Activated CD4-positive, alpha-beta T cell treated with anti-CD3 and anti-CD28 coated beads for 36 hours (primary cell): ENCODE results near the gene PFDN1. TPM values are rescaled to one million over a fixed set of nuclear protein-coding genes. Genes with fewer than 3 reads are reported as not detected.

ENCODE experiments used
- ATAC-seq: fragments of 200-7000 bp; cut with Tn5 transposase; one replicate; pipeline ENCODE4 v1.10.0; 2021; ENCODE audit warnings: mild to moderate bottlenecking, moderate library complexity
- CTCF ChIA-PET: fragments of 350-600 bp; sonication (Branson Sonifier 250); formaldehyde crosslinking; loops from one replicate; lab custom pipeline; 2021; ENCODE audit warnings: antibody characterized with exemption; lab: Charles Lee
- POLR2A ChIA-PET: fragments of 350-600 bp; sonication (Branson Sonifier 250); formaldehyde crosslinking; loops from one replicate; lab custom pipeline; 2021; ENCODE audit warnings: antibody characterized with exemption, inconsistent platforms; lab: Charles Lee
- DNase-seq: peaks from one replicate; pipeline ENCODE4 v3.0.0-alpha.2; 2020
- H3K27ac Mint-ChIP-seq: one replicate; pipeline ENCODE4 v1.8.0; 2021; ENCODE audit warnings: mixed read lengths
- H3K27me3 Mint-ChIP-seq: one replicate; pipeline ENCODE4 v1.8.0; 2021; ENCODE audit warnings: mixed read lengths
- H3K36me3 Mint-ChIP-seq: one replicate; pipeline ENCODE4 v1.8.0; 2021; ENCODE audit warnings: low read depth, mixed read lengths
- H3K4me1 Mint-ChIP-seq: one replicate; pipeline ENCODE4 v1.8.0; 2021; ENCODE audit warnings: mixed read lengths
- H3K4me3 Mint-ChIP-seq: one replicate; pipeline ENCODE4 v1.8.0; 2021; ENCODE audit warnings: mild to moderate bottlenecking, moderate library complexity, mixed read lengths
- H3K9me3 Mint-ChIP-seq: one replicate; pipeline ENCODE4 v1.8.0; 2021; ENCODE audit warnings: low read depth, mixed read lengths
- intact Hi-C, 2 experiments: fragments of 100-400 bp; cut with DNase I in 1 of 2; cut with micrococcal nuclease in 1 of 2; formaldehyde crosslinking; loops; one replicate each; pipeline versions ENCODE4 v1.14.2 to v1.15.1; 2022 to 2024; cut with DNase I, micrococcal nuclease
- total RNA-seq, 2 experiments: library from RNA; stranded (reverse); gene quantifications; one replicate each; pipeline ENCODE4 v1.2.3, GENCODE V29; 2021

The PFDN1 gene
- total RNA-seq, 2 experiments from 2014 or later, result 52.6 to 63.2 TPM

DNA sequence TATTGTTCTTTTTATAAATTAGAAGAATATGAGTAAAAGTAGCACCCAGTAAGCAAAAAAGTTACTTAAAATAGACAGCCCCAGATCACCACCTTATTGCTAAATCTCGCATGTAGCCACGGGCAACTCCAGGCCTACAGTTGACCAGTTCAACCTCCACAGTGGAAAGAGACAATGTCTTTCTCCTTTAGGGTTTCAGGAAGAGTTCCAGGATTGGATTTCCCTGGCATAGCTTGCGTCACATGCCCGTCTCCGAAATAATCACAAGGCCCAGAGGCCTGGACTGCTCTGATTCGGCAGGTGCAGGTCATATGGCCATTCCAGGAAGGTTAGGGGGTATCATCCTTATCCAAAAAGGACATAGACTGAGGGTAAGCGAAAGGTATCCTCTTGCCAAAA is 9.9 kb upstream of the PFDN1 start:
- Mint-ChIP-seq H3K4me1 (peaks cover 4% of the 10 kb centered on the region), H3K27me3 (peaks cover 5% of the 10 kb centered on the region), H3K9me3 (no peaks in the 10 kb centered on the region), H3K36me3 (no peaks in the 10 kb centered on the region), H3K4me3 (no peak overlapping the region), H3K27ac (no peak overlapping the region)
- POLR2A ChIA-PET, result no interaction called here
- no peak for DNase-seq
- intact Hi-C loops, result no loop called here
- CTCF ChIA-PET, result interaction anchor here (2.0 kb wide), 1 partner anchor 73 kb away, joined by 5 read pairs; no protein-coding TSS in a partner anchor
- no peak for ATAC-seq

DNA sequence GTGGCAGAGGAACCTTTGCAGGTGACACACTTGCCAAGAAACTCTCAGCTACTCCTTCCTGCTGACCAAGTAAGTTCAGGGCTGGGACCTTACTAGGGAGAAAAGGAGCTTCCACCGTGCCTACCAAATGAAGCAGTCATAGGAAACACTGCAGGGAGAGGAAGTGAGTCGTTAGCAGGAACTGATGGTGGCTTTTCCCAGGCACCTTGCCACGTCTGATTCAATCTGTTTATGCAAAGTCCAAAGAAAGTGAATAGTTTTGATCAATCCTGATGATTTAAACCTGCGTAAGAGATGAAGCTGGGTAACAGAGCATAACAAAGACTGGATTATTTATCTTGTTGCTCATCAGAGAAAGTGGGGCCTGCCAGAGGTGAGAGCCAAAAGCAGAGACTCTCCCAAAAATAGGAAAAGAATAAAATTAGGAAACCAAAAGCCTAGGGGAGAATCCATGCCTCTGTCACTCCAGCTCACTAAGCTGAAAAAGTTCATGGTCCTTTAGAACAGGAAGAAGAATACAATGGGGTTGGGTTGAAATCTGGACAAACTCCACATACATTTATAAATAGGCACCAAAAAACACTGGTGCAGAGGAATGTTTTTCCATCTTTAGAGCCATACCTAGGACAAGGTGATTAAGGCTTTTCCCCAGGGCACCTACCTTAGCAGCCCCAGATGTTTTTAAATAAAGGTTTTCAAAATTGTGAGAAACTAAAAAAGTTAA is 9.3 kb upstream of the PFDN1 start:
- H3K9me3 Mint-ChIP-seq, result no peaks in the 10 kb centered on the region
- intact Hi-C loops, result no loop called here
- DNase-seq (no peak), ATAC-seq (peak; percentile 36)
- no peak overlapping the region for H3K4me3 Mint-ChIP-seq
- ChIA-PET POLR2A (no interaction called here), CTCF (interaction anchor here (0.9 to 2.0 kb wide), 4 partner anchors 9 to 73 kb away, joined by 3 to 8 read pairs (median 4); partner anchors contain the start of gene PFDN1)
- peaks cover 4% of the 10 kb centered on the region for H3K4me1 Mint-ChIP-seq
- no peaks in the 10 kb centered on the region for H3K36me3 Mint-ChIP-seq
- no peak overlapping the region for H3K27ac Mint-ChIP-seq
- H3K27me3 Mint-ChIP-seq, result peaks cover 5% of the 10 kb centered on the region

DNA sequence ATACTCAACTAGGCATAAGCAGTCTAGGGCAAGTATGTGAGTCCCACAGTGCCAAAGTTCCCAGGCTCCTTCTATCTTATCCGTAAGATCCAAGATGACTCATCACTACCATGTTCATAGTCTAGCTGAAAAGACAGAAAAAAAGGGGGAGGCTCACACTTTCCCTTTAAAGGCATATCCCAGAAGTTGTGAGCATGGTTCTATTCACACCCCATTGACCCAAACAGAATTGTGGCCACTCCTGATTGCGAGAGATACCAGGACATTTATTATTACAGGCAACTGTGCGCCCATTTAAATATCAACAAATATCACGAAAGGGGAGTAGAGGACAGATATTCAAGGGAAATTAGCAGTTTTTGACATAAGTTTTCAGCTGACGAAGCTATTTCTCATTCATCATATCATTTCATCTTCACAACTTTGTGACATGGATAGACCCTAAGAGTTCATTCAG is 8.1 kb upstream of the PFDN1 start:
- Mint-ChIP-seq H3K4me3 (no peak overlapping the region), H3K4me1 (peaks cover 4% of the 10 kb centered on the region), H3K9me3 (no peaks in the 10 kb centered on the region), H3K27ac (peak overlapping the region; percentile 17), H3K27me3 (peaks cover 8% of the 10 kb centered on the region), H3K36me3 (no peaks in the 10 kb centered on the region)
- POLR2A ChIA-PET, result no interaction called here
- DNase-seq (no peak), ATAC-seq (no peak)
- intact Hi-C loops, result no loop called here
- CTCF ChIA-PET, result interaction anchor here (0.6 to 2.0 kb wide), 4 partner anchors 19 to 71 kb away, joined by 3 to 8 read pairs (median 4); no protein-coding TSS in a partner anchor

DNA sequence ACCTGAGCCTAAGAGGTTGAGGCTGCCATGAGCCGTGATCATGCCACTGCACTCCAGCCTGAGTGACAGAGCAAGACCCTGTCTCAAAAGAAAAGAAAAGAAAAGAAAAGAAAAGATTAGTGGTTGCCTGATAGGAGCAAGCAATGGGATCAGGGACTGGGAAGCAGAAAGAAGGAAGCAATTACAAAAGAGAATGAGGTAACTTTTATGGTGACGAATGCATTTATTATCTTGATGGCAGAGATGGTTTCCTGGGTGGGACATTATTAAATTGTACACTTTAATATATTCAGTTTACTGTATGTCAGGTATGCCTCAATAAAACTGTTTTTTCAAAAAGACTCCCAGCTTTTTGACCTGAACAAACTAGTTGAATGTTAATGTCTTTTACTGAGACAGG is 7.5 kb upstream of the PFDN1 start:
- no peak for DNase-seq
- peaks cover 4% of the 10 kb centered on the region for H3K4me1 Mint-ChIP-seq
- ChIA-PET POLR2A (no interaction called here), CTCF (interaction anchor here (1.9 kb wide), 1 partner anchor 66 kb away, joined by 8 read pairs; no protein-coding TSS in a partner anchor)
- intact Hi-C loops, result no loop called here
- no peak overlapping the region for H3K4me3 Mint-ChIP-seq
- no peaks in the 10 kb centered on the region for H3K9me3 Mint-ChIP-seq
- H3K27me3 Mint-ChIP-seq, result peaks cover 8% of the 10 kb centered on the region
- H3K27ac Mint-ChIP-seq, result no peak overlapping the region
- ATAC-seq, result no peak
- H3K36me3 Mint-ChIP-seq, result no peaks in the 10 kb centered on the region

DNA sequence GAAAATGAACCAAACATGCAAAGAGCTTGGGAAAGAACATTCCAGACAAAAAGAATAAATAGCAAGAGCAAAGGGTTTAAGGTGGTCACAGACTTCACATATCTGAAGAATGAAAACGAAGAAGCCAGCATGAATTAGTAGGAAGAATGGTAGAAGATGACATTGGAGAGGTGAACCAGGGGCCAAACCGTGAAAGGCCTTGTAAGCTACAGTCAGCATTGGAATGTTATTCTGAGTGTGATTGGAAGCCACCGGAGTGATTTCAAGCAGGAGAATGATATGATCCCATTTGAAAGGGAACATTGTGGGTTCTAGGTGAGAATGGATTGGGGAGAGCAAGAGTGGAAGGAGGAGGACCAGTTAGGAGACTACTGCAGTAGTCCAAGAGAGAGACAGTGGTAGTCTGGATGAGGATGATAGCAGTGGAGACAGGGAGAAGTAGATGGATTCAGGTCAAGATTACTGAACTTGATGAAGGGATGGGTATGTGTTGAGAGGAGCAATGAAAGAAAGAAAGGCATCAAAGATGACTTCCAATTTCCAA is 6.9 kb upstream of the PFDN1 start:
- Mint-ChIP-seq H3K27ac (no peak overlapping the region), H3K4me3 (no peak overlapping the region), H3K4me1 (peaks cover 4% of the 10 kb centered on the region), H3K9me3 (no peaks in the 10 kb centered on the region), H3K27me3 (peaks cover 8% of the 10 kb centered on the region), H3K36me3 (no peaks in the 10 kb centered on the region)
- intact Hi-C loops, result no loop called here
- DNase-seq (no peak), ATAC-seq (no peak)
- CTCF ChIA-PET, result interaction anchor here (0.7 kb wide), 1 partner anchor 35 kb away, joined by 3 read pairs; no protein-coding TSS in a partner anchor
- POLR2A ChIA-PET, result no interaction called here

DNA sequence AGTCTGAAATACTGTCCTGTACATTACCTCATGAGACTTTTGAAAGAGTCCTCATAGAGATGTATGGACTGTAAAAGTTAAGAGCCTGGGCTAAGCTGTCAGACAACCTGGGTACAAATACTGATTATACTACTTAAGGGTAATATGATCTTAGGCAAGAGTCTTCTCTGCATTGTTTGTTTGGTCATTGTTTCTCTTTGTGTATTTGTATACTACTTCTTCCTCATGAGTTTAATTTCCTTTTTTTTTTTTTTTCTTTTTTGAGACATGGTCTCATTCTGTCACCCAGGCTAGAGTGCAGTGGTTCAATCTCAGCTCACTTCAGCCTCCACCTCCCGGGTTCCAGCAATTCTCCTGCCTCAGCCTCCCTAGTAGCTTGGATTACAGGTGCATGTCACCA is 2.6 kb upstream of the PFDN1 start:
- intact Hi-C loops, result no loop called here
- Mint-ChIP-seq H3K27ac (no peak overlapping the region), H3K9me3 (no peaks in the 10 kb centered on the region), H3K4me1 (peaks cover 15% of the 10 kb centered on the region), H3K4me3 (no peak overlapping the region), H3K36me3 (peaks cover 2% of the 10 kb centered on the region), H3K27me3 (peaks cover 8% of the 10 kb centered on the region)
- CTCF ChIA-PET, result interaction anchor here (0.8 to 2.9 kb wide), 3 partner anchors 47 to 111 kb away, joined by 3 to 13 read pairs (median 3); no protein-coding TSS in a partner anchor
- ATAC-seq, result no peak
- POLR2A ChIA-PET, result no interaction called here
- no peak for DNase-seq

DNA sequence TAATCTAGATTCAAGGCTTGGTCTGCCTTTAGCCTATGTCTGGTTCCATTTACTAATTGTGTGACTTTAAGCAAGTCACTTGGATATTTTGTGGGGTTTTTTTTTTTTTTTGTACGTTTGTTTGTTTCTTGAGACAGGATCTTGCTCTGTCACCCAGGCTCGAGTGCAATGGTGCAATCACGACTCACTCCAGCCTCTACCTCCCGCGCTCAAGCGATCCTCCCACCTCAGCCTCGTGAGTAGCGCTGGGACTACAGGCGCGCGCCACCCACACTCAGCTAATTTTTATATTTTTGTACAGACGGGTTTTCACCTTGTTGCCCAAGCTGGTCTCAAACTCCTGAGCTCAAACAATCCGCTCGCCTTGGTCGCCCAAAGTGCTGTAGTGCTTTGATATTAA is 1.1 kb upstream of the PFDN1 start:
- no peak overlapping the region for H3K27ac Mint-ChIP-seq
- peak; percentile 17 for DNase-seq
- CTCF ChIA-PET, result interaction anchor here (0.6 to 2.9 kb wide), 7 partner anchors 8 to 64 kb away, joined by 3 to 14 read pairs (median 4); no protein-coding TSS in a partner anchor

DNA sequence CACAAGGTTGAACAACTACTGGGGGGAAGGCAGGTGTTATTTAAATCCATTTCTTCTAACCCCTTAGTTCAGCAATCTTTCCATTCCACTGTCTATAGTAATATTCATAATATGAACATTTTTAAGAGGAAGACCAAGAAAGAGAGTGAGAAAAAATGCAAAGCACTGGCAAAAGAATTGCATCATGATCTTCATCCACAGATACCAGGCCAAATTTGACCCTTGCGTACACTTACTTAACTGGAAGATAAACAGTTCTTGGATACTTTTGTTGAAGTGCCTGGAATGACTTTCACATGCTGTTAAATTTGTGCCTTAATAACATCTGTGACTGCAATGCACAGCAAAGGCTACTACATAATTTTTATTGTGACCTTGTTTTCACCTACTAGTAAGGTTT is 1.8 kb downstream of the PFDN1 start:
- CTCF ChIA-PET, result interaction anchor here (1.6 kb wide), 1 partner anchor 44 kb away, joined by 10 read pairs; no protein-coding TSS in a partner anchor
- no peak for DNase-seq
- no peak overlapping the region for H3K4me3 Mint-ChIP-seq
- POLR2A ChIA-PET, result interaction anchor here (0.5 kb wide), 1 partner anchor 12 kb away, joined by 3 read pairs; no protein-coding TSS in a partner anchor
- intact Hi-C loops, result loop anchor here (5.0 kb wide), 2 partner anchors 256 to 411 kb away; partner anchors contain the start of gene SRA1 (in 1 of the 2)
- ATAC-seq, result no peak
- H3K4me1 Mint-ChIP-seq, result peaks cover 41% of the 10 kb centered on the region
- H3K36me3 Mint-ChIP-seq, result peaks cover 25% of the 10 kb centered on the region
- no peak overlapping the region for H3K27ac Mint-ChIP-seq
- no peaks in the 10 kb centered on the region for H3K27me3 Mint-ChIP-seq
- no peaks in the 10 kb centered on the region for H3K9me3 Mint-ChIP-seq

More for the DNA sequence above, 1.1 kb upstream of the PFDN1 start:
- Mint-ChIP-seq H3K9me3 (no peaks in the 10 kb centered on the region), H3K27me3 (peaks cover 4% of the 10 kb centered on the region), H3K4me1 (peaks cover 24% of the 10 kb centered on the region), H3K4me3 (peak overlapping the region; percentile 21), H3K36me3 (peaks cover 10% of the 10 kb centered on the region)
- intact Hi-C loops, result loop anchor here (1.0 to 5.0 kb wide), 10 partner anchors 39 to 408 kb away; partner anchors contain the start of genes ANKHD1 (in 1 of the 2), CYSTM1 (in 1 of the 2), HBEGF (in 1 of the 2) and PURA (in 1 of the 2)
- POLR2A ChIA-PET, result no interaction called here
- no peak for ATAC-seq

DNA sequence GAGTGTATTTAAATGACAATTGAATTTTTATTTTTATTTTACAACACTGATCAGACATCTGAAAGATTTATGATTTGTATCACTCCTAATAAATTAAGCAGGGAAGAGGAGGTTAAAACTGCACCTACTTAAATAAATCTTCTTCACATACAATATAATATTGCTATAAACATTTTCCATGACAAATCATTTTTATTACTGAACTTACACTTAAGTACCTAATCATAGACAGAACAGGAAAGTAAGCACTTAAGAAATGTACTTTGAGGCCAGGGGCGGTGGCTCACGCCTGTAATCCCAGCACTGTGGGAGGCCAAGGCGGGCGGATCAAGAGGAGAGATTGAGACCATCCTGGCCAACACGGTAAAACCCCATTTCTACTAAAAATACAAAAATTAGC is 3.8 kb downstream of the PFDN1 start:
- no peak for ATAC-seq
- ChIA-PET CTCF (no interaction called here), POLR2A (no interaction called here)
- intact Hi-C loops, result no loop called here
- Mint-ChIP-seq H3K27me3 (no peaks in the 10 kb centered on the region), H3K4me3 (no peak overlapping the region), H3K36me3 (peaks cover 26% of the 10 kb centered on the region), H3K27ac (no peak overlapping the region), H3K9me3 (no peaks in the 10 kb centered on the region), H3K4me1 (peaks cover 53% of the 10 kb centered on the region)
- no peak for DNase-seq

DNA sequence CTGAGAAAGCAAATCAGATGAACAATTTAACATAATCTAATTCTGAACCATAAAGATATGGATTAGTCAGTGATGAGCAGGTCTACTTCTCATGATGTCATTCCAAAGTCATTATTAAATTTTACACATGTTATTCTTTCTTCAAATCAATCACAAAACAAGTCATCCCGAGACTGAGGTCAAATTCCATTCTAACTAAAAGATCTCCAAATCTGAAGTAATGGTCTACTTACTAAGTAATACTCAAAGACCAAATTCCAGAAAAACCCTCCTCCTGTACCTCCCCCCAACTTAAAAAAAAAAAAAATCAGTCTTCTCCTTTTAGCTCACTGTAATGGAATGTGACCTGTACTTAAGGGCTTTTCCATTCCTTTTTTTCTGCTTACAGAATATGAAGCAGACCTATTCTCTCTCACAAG is 4.7 kb downstream of the PFDN1 start:
- Mint-ChIP-seq H3K36me3 (peaks cover 26% of the 10 kb centered on the region), H3K4me1 (peaks cover 61% of the 10 kb centered on the region), H3K27ac (no peak overlapping the region), H3K27me3 (no peaks in the 10 kb centered on the region), H3K4me3 (no peak overlapping the region), H3K9me3 (no peaks in the 10 kb centered on the region)
- ChIA-PET POLR2A (no interaction called here), CTCF (interaction anchor here (0.9 to 1.9 kb wide), 5 partner anchors 27 to 58 kb away, joined by 3 to 11 read pairs (median 6); partner anchors contain the start of gene HBEGF)
- DNase-seq, result no peak
- peak; percentile 16 for ATAC-seq
- intact Hi-C loops, result loop anchor here in 1 of 2 experiments (1.0 kb wide), 1 partner anchor 47 kb away; no protein-coding TSS in a partner anchor

DNA sequence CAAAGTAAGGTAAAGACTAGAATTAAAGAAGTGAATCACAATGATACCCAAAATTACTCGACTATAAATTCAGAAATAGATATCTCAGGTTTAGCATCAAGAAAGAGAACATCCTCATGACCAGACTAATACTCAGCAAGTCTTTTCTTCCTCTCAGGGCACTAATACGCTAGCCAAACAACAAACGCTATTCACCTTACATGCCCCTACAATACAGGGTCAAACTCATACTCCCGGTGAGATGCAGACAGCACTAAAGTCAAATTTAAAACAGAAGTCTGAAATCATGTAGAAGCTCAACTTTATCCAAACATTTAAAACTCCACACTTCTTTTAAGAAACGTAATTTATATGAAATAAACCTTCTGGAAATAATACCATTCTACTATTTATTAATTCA is 5.6 kb downstream of the PFDN1 start:
- no peaks in the 10 kb centered on the region for H3K27me3 Mint-ChIP-seq
- no peak overlapping the region for H3K27ac Mint-ChIP-seq
- ChIA-PET POLR2A (no interaction called here), CTCF (interaction anchor here (0.9 to 1.9 kb wide), 5 partner anchors 26 to 57 kb away, joined by 3 to 11 read pairs (median 6); partner anchors contain the start of gene HBEGF)
- H3K4me1 Mint-ChIP-seq, result peaks cover 67% of the 10 kb centered on the region
- no peak for DNase-seq
- no peaks in the 10 kb centered on the region for H3K9me3 Mint-ChIP-seq
- intact Hi-C loops, result no loop called here
- ATAC-seq, result no peak
- no peak overlapping the region for H3K4me3 Mint-ChIP-seq
- H3K36me3 Mint-ChIP-seq, result peaks cover 26% of the 10 kb centered on the region
